BJ (cell line): Measurements from ENCODE around the gene REEP1. TPM values are rescaled to one million over a fixed set of nuclear protein-coding genes. Genes with fewer than 3 reads are reported as not detected.

ENCODE experiments used
- CTCF ChIA-PET: fragments of 350-600 bp; formaldehyde crosslinking; extraction: SDS; loops from one replicate; lab custom pipeline; 2021; ENCODE audit warnings: antibody characterized with exemption, inconsistent platforms; lab: Yijun Ruan, JAX
- POLR2A ChIA-PET: fragments of 300-600 bp; sonication (Branson Sonifier 250); formaldehyde crosslinking; extraction: SDS; loops from one replicate; lab custom pipeline; 2021; ENCODE audit warnings: antibody characterized with exemption; lab: Charles Lee
- DNase-seq: peaks from one replicate; pipeline ENCODE4 v3.0.0-alpha.2; 2011; ENCODE audit warnings: low read depth
- H3K27me3 ChIP-seq: 2 replicates; pipeline ENCODE4 v1.6.0; 2011; ENCODE audit warnings: low read length; ENCODE audit not compliant: control insufficient read depth, insufficient read depth
- H3K36me3 ChIP-seq: 2 replicates; pipeline ENCODE4 v1.5.1; 2011; ENCODE audit warnings: low read length; ENCODE audit not compliant: control insufficient read depth, insufficient read depth
- H3K4me3 ChIP-seq: 2 replicates; pipeline ENCODE4 v1.5.1; 2011; ENCODE audit warnings: low read depth, mild to moderate bottlenecking, control low read depth, low read length
- polyA plus RNA-seq: library from polyadenylated mRNA; depleted of rRNA; stranded (reverse); fragments of >200 nt; gene quantifications from 2 replicates; pipeline ENCODE4 v1.2.3, GENCODE V29; 2011
- TF ChIP-seq, protein P1 (sequence below): IDR thresholded peaks from 2 replicates; pipeline ENCODE4 v1.5.1; 2011; ENCODE audit warnings: low read depth, mild to moderate bottlenecking, control low read depth, inconsistent platforms, low read length, moderate library complexity; ENCODE audit not compliant: insufficient read depth

Gene REEP1
- polyA plus RNA-seq, 1 experiment, result 0.13 TPM

GRCh38 chr2:86271248-86271647 lies 66.2 kb downstream of the REEP1 start:
- no peak for DNase-seq
- POLR2A ChIA-PET, result no interaction called here
- CTCF ChIA-PET, result interaction anchor here (0.6 to 1.0 kb wide), 3 partner anchors 18 to 102 kb away, joined by 3 to 4 read pairs (median 3); no protein-coding TSS in a partner anchor
- Histone ChIP-seq H3K4me3 (no peak overlapping the region), H3K27me3 (no peaks in the 10 kb centered on the region), H3K36me3 (no peaks in the 10 kb centered on the region)
- TF ChIP-seq, protein P1, sequence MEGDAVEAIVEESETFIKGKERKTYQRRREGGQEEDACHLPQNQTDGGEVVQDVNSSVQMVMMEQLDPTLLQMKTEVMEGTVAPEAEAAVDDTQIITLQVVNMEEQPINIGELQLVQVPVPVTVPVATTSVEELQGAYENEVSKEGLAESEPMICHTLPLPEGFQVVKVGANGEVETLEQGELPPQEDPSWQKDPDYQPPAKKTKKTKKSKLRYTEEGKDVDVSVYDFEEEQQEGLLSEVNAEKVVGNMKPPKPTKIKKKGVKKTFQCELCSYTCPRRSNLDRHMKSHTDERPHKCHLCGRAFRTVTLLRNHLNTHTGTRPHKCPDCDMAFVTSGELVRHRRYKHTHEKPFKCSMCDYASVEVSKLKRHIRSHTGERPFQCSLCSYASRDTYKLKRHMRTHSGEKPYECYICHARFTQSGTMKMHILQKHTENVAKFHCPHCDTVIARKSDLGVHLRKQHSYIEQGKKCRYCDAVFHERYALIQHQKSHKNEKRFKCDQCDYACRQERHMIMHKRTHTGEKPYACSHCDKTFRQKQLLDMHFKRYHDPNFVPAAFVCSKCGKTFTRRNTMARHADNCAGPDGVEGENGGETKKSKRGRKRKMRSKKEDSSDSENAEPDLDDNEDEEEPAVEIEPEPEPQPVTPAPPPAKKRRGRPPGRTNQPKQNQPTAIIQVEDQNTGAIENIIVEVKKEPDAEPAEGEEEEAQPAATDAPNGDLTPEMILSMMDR, result no peak

GRCh38 chr2:86263956-86264355 lies 73.5 kb downstream of the REEP1 start:
- TF ChIP-seq, protein P1, result no peak
- ChIA-PET CTCF (no interaction called here), POLR2A (no interaction called here)
- Histone ChIP-seq H3K4me3 (no peak overlapping the region), H3K27me3 (no peaks in the 10 kb centered on the region), H3K36me3 (no peaks in the 10 kb centered on the region)
- DNase-seq, result no peak

- CTCF ChIA-PET, result no interaction called here
Measured at GRCh38 chr2:86260978-86261377, 76.4 kb downstream of the REEP1 start.

GRCh38 chr2:86258106-86258505 lies 79.3 kb downstream of the REEP1 start:
- DNase-seq, result no peak
- TF ChIP-seq, protein P1, result no peak
- Histone ChIP-seq H3K4me3 (no peak overlapping the region), H3K36me3 (no peaks in the 10 kb centered on the region), H3K27me3 (no peaks in the 10 kb centered on the region)
- ChIA-PET POLR2A (no interaction called here), CTCF (no interaction called here)

More at GRCh38 chr2:86260978-86261377, 76.4 kb downstream of the REEP1 start:
- no peaks in the 10 kb centered on the region for H3K36me3 ChIP-seq
- H3K4me3 ChIP-seq, result no peak overlapping the region
- TF ChIP-seq, protein P1, result no peak
- no peak for DNase-seq
- POLR2A ChIA-PET, result no interaction called here
- H3K27me3 ChIP-seq, result no peaks in the 10 kb centered on the region

- no peaks in the 10 kb centered on the region for H3K27me3 ChIP-seq
- TF ChIP-seq, protein P1, result no peak
- DNase-seq, result no peak
- H3K36me3 ChIP-seq, result no peaks in the 10 kb centered on the region
- ChIA-PET POLR2A (no interaction called here), CTCF (no interaction called here)
- no peak overlapping the region for H3K4me3 ChIP-seq
Measured at GRCh38 chr2:86256982-86257381, 80.4 kb downstream of the REEP1 start.
